ENCODE data around the gene OPHN1. TPM values are rescaled to one million over a fixed set of nuclear protein-coding genes. Genes with fewer than 3 reads are reported as not detected.

Gene OPHN1
- total RNA-seq, 1 experiment from 2014 or later: 4.6 TPM

GRCh38 chrX:68249401-68249831 lies 183.9 kb downstream of the OPHN1 start:
- no peaks in the 10 kb centered on the region for H3K36me3 Mint-ChIP-seq (ENCODE audit: insufficient read depth, unreplicated experiment)
- POLR2A ChIA-PET: no interaction called here
- CTCF ChIA-PET: no interaction called here

GRCh38 chrX:68238568-68238967 lies 194.7 kb downstream of the OPHN1 start:
- Mint-ChIP-seq H3K36me3 (ENCODE audit: insufficient read depth, unreplicated experiment) (no peaks in the 10 kb centered on the region), H3K4me3 (ENCODE audit: unreplicated experiment) (no peak overlapping the region), H3K27ac (ENCODE audit: unreplicated experiment) (no peak overlapping the region), H3K9me3 (ENCODE audit: unreplicated experiment) (no peaks in the 10 kb centered on the region), H3K4me1 (ENCODE audit: low read depth, unreplicated experiment) (no peaks in the 10 kb centered on the region), H3K27me3 (ENCODE audit: insufficient read depth, unreplicated experiment) (no peaks in the 10 kb centered on the region)
- no peaks in the 10 kb centered on the region for H3K27me3 ChIP-seq (replicated peaks; ENCODE audit: control insufficient read depth, insufficient read depth, low read length)
- H3K4me1 ChIP-seq: no peaks in the 10 kb centered on the region
- H3K36me3 ChIP-seq (ENCODE audit: control insufficient read depth, insufficient read depth, low read length): no peaks in the 10 kb centered on the region
- TF ChIP-seq CTCF (IDR thresholded peaks at IDR 0.05; ENCODE audit: insufficient read depth in 1 of 2, low read depth in 1 of 2, low read length in 1 of 2, severe bottlenecking in 1 of 2, unreplicated experiment in 1 of 2): peak; percentile 31 to 43
- H3K9me3 ChIP-seq: no peaks in the 10 kb centered on the region
- BruUV-seq (replicated peaks): no TSS peak
- POLR2A ChIA-PET: no interaction called here
- DNase-seq: peak in 1 of 2 experiments; percentile 30
- H3K4me3 ChIP-seq (ENCODE audit: low read depth, low read length): no peak overlapping the region
- CTCF ChIA-PET: no interaction called here
- intact Hi-C loops (cut with micrococcal nuclease; ENCODE audit: unreplicated experiment): loop anchor here (1.0 kb wide), 1 partner anchor 473 kb away; no protein-coding TSS in a partner anchor

More at GRCh38 chrX:68249401-68249831, 183.9 kb downstream of the OPHN1 start:
- intact Hi-C loops (cut with micrococcal nuclease; ENCODE audit: unreplicated experiment): no loop called here
- H3K9me3 ChIP-seq: no peaks in the 10 kb centered on the region
- Mint-ChIP-seq H3K27ac (ENCODE audit: unreplicated experiment) (no peak overlapping the region), H3K4me1 (ENCODE audit: low read depth, unreplicated experiment) (no peaks in the 10 kb centered on the region), H3K9me3 (ENCODE audit: unreplicated experiment) (no peaks in the 10 kb centered on the region), H3K4me3 (ENCODE audit: unreplicated experiment) (no peak overlapping the region), H3K27me3 (ENCODE audit: insufficient read depth, unreplicated experiment) (no peaks in the 10 kb centered on the region)
- no TSS peak for BruUV-seq (replicated peaks)
- H3K36me3 ChIP-seq (ENCODE audit: control insufficient read depth, insufficient read depth, low read length): no peaks in the 10 kb centered on the region
- H3K4me1 ChIP-seq: no peaks in the 10 kb centered on the region
- no peaks in the 10 kb centered on the region for H3K27me3 ChIP-seq (replicated peaks; ENCODE audit: control insufficient read depth, insufficient read depth, low read length)
- H3K4me3 ChIP-seq (ENCODE audit: low read depth, low read length): no peak overlapping the region
- DNase-seq: no peak
- no peak for TF ChIP-seq CTCF (IDR thresholded peaks at IDR 0.05; ENCODE audit: insufficient read depth in 1 of 2, low read depth in 1 of 2, low read length in 1 of 2, severe bottlenecking in 1 of 2, unreplicated experiment in 1 of 2)

- intact Hi-C loops (cut with micrococcal nuclease; ENCODE audit: unreplicated experiment): no loop called here
- no peaks in the 10 kb centered on the region for H3K36me3 ChIP-seq (ENCODE audit: control insufficient read depth, insufficient read depth, low read length)
- DNase-seq: no peak
- no peaks in the 10 kb centered on the region for H3K4me1 Mint-ChIP-seq (ENCODE audit: low read depth, unreplicated experiment)
- no peaks in the 10 kb centered on the region for H3K27me3 Mint-ChIP-seq (ENCODE audit: insufficient read depth, unreplicated experiment)
- no peaks in the 10 kb centered on the region for H3K36me3 Mint-ChIP-seq (ENCODE audit: insufficient read depth, unreplicated experiment)
- no peaks in the 10 kb centered on the region for H3K9me3 Mint-ChIP-seq (ENCODE audit: unreplicated experiment)
- ChIA-PET POLR2A (no interaction called here), CTCF (no interaction called here)
- H3K4me3 ChIP-seq (ENCODE audit: low read depth, low read length): no peak overlapping the region
- no TSS peak for BruUV-seq (replicated peaks)
- H3K9me3 ChIP-seq: no peaks in the 10 kb centered on the region
- H3K27me3 ChIP-seq (replicated peaks; ENCODE audit: control insufficient read depth, insufficient read depth, low read length): no peaks in the 10 kb centered on the region
- H3K4me3 Mint-ChIP-seq (ENCODE audit: unreplicated experiment): no peak overlapping the region
- no peak overlapping the region for H3K27ac Mint-ChIP-seq (ENCODE audit: unreplicated experiment)
- no peak for TF ChIP-seq CTCF (IDR thresholded peaks at IDR 0.05; ENCODE audit: insufficient read depth in 1 of 2, low read depth in 1 of 2, low read length in 1 of 2, severe bottlenecking in 1 of 2, unreplicated experiment in 1 of 2)
- no peaks in the 10 kb centered on the region for H3K4me1 ChIP-seq
These were observed 199.0 kb downstream of the OPHN1 start for GRCh38 chrX:68234171-68234910.
